T-helper 2 cell (primary cell): ENCODE data around the gene BAIAP2L2.
"Not testable (repeated sequence)": the region's sequence is repeated elsewhere in the genome, so short reads cannot be mapped to it uniquely, and the experiment has no call there.

Experiments
- DNase-seq, 5 experiments: peaks; one replicate each; pipeline versions ENCODE4 v3.0.0 to v3.0.0-alpha.2; 2012 to 2022

Gene BAIAP2L2

DNA sequence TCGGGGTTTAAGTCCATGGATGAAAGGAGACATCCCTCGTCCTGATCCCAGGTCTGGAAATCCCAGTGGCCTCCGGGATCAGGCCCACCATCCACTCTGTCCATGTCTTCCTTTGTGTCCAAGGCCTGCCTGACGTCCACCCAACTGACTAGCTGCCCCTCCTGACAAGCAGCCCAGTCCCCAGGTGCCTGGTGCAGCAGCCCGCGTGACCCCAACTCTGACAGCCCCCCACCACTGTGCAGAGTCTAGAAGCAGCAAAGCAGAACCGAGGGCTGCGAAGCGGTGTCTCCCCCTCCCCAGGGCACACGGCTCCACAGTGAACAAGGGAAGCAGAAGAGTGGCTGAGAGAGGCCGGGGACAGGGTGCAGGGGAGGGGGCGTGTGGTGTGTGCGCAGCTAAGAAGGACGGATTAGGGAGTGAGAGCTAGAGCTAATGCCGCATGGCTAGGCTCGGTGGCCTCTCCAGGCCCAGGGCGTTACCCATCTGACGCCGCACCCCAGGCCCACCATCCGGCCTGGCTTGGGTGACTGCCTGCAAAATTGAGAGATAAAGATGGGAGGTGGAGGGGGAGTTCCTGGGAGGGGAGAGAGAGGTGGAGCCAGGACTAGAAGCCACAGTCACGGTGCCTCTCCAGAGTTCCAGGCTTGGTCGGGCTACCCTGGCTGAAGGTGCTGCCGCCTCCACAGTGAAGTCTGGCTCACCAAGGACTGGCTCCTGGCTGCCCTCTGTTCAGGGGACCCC lies 16.6 kb upstream of the BAIAP2L2 start:
- DNase-seq = no peak

- DNase-seq = no peak
Measured at GRCh38 chr22:38125751-38126201, 15.3 kb upstream of the BAIAP2L2 start.

DNA sequence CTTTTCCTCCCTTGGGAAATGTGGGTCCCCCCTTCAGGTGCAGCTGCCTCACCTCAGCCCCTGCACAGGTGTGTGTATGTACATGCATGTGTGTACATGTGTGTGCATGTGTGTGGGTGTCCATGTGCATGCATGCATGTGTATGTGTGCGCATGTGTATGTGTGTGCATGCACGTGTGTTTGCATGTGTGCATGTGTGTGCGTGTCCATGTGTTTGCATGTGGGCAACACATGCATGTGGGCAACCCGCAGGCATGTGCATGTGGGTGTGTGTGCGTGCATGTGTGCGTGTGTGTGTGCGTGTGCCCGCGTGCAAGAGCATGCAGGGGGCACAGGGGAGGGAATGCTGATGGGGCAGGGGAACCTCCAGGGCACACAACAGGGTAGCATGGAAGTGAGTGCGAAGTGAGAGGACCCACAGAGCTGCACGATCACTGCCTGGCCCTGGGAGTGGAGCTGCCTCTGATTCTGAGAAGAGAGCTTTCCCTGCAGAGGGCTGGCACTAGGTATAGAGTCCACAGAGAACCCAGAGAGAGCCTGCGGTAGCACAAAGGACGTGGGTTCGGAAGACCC lies 14.6 kb upstream of the BAIAP2L2 start:
- DNase-seq = no peak

DNA sequence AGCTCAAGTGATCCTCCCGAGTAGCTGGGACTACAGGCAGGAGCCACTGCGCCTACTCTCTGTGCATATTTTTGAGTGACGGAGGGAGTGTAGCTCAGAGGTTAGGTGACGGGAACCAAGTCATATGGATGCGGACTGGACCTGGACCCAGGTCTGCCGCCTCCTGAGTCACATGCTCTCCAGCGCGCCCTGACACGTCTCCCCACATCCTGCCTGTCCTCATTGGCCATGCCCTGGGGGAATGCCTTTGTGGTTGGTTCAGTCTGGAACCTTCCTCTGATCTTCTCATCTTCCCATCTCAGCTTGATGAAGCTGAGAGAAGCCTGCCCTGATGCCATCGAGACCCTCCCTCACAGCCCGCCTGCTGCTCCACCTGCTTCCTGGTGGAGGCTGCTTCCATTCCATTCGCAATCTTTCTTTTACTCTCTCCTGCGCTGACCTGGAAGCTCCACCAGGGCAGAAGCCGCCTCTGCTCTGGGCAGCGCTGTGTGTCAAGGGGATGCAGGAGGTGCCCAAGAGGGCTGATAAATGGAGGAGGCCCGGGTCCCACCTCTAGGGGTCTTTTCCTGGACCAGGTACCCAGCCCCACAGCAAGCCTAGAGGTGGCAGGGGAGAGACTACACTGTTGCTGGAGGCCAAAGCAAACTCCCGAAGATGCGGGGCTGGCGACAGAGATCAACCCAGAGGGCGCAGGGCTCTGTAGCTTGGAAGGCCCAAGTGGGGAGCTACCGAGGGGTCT lies 13.9 kb upstream of the BAIAP2L2 start:
- no peak for DNase-seq

DNA sequence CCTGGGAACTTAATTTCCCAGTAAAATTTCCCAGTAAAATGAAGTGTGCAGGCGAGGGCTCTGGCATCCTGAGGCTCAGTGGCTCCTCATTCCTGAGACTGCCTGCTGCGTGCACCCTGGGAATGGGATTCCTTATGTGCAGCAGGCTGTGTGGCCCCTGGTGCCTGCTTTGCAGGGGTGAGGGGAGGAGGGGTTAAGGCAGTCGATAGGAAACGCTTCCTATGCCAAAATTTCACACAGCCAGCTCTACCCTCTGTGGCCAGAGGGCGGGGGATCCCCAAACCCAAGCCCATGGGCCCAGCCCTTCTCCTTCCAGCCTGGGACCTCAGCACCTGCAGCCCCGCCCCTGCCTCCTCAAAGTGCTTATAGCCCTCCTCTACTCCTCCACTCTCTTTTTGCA lies 12.1 kb upstream of the BAIAP2L2 start:
- no peak for DNase-seq

DNA sequence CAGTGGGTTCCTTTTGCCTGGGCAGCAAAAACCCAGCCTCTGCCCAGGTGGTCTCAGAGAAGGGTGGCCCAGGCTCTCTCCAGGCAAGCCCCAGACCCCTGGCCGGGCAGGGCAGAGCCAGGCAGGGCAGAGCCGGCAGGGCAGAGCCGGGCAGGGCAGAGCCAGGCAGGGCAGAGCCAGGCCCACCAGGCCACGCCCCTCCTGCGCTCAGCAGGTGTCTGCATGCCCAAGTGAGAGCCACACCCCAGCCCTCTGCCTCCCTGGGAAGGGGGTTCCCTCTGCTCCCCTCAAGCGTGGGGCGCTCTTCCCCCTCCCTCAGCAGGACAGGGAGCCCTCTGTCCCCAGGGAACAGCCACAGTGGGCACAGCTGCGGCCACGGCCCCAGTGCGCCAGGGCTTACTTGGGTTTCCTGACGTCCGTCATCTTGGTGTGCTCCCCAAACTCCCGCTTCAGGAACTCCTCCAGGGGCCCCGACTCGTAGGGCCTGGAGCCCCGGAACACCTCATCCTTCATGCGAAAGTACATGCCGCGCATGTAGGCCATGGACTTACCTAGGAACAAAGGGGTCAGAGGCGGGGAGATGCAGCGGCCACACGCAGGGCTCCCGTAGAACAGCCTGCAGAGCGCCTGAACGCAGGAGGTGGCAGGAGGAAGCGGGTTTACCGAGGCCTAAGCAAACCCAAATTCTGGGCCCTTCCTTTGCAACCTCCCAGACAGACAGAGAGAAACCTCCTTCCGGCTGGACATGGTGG lies 10.1 kb upstream of the BAIAP2L2 start:
- DNase-seq = no peak

DNA sequence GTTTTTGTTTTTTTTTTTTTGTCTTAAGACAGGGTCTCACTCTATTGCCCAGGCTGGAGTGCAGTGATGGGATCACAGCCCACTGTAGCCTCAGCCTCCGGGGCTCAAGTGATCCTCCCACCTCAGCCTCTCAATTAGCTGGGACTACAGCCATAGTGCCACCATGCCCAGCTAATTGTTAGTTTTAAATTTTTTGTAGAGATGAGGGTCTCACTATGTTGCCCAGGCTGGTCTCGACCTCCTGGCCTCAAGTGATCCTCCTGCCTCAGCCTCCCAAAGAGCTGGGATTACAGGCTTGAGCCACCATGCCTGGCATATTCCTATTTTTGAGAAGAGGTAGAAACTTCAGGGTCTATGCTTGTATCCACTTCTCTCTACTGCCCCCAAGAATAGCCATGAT lies 8.3 kb upstream of the BAIAP2L2 start:
- DNase-seq = not testable (repeated sequence)

DNA sequence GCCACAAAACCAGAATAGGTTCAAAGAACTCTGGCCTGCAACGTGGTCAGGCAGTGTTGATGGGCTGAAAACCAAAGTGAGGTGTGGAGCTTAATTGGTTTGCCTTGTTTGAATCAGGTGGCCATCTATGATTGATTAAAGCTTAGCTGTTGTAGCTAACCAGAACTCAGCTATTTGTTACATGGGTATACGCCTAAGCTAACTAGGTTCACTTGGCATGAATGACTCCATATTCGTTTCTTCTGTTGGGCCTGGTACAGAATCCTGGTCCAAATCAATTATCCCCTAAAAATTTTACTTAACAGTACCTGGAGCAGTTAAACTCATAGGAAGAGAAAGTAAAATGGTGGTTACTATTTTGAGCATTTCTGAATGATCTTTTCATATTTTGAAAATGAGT lies 7.7 kb upstream of the BAIAP2L2 start:
- DNase-seq = no peak

- not testable (repeated sequence) for DNase-seq
Measured at GRCh38 chr22:38117556-38117955, 7.1 kb upstream of the BAIAP2L2 start.

DNA sequence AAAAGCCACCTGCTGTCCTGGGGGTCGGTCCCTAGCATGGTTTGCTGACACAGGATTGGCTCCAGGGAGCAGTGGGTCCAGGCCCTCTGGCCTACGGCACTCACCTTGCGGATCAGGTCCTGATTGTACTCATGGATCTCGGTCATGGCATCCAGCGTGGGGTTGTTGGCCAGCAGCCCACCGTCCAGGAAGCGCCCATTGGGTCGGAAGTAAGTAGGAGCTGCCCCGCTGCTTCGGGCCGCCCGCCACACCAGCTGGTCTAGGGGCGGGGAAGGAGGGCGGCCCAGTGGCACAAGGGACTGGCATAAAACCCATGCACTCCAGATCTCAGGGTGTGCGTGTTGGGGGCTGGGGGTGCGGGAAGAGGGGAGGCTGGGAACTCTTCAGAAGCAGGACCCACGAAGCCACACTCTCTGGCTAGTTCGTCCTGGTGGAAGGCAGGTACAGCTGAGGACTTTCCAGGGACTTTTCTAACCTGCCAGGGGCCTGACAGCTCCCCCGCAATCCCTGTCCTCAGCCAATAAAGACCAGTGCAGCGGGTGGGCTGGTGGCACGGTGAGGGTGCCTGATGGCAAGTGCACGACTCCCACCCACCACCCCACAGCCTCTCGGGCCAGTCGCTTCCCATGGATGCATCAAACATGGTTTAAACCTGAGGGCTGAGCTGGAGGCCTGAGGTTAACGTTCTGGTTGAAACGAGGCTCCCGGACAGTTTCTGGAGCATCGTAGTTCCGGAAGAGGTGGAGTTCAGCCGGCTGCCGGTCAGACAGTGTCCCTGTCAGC lies 5.1 kb upstream of the BAIAP2L2 start:
- DNase-seq = no peak

GRCh38 chr22:38114484-38115398 lies 4.3 kb upstream of the BAIAP2L2 start:
- peak; percentile 45 to 77 (median 53) for DNase-seq

DNA sequence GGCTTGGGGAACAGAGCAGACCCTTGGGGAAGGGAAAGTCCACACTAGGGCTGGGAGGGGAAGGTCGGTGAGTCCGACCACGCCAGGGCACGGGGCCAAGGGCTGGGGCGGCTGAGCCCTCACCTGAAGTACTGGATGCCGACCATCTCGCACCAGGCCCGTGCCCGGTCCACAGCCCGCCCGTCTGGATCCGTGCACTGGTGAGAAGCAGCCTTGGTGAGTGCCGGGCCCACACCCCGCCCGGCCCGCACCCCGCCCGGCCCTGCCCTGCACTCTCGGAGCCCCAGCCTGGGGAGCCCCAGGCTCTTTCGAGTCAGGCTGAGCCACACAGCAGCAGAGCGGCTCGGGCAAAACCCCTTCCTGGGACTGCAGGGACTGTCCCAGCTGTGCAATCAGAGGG lies 1.9 kb upstream of the BAIAP2L2 start:
- no peak for DNase-seq

DNA sequence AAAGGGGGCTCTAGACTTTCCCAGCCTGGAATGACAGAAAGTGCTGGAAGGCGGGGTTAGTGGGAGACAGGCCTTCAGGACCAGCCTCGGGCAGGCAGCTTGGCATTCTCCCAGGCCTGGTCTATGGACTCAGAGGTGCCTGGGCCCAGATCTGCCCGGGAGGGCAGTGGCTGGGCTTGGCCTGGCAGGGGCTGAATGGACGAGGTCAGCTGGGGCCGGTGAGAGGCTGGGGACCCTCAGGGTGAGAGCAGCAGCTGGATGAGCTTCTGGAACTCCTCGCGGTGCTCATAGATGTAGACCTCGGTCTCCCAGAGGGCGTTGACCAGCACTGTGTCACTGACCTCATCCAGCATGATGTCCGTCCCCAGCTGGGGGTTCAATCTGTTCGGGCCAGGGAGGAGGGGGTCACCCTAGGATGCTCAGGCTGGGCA lies 1.5 kb upstream of the BAIAP2L2 start:
- no peak for DNase-seq

- DNase-seq = no peak
Measured at GRCh38 chr22:38110863-38111852, 674 bp upstream of the BAIAP2L2 start.

DNA sequence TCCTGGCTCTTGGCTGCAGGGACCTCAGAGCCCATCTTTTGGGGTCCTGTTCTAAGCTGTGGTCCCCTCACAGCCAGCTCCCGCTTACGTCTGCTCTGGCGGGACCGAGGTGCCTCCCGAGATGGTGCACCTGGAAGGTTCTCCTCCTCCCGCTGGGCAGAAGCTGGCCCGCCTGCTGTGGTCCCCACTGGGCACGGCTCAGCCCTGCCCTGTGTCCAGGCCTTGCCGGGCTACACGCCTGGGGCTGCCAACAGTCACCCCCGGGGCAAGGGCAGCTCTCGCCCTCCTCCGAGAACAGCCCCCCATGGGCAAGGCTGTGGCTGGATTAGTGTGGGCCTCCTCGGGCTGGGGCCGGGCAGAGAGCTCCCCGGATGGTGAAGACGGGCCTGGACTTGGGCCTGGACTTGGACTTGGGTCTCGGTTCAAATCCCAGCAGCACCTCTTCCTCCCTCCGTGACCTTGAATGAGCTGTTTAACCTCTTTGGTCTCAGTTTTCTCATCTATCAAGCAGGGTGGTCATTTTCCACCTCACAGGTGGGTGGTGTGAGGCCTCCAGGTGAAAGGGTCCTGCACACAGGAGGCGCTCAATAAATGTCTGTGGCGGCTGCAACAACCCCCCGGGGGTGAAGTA lies 998 bp downstream of the BAIAP2L2 start:
- peak in 2 of 5 experiments; percentile 20 for DNase-seq

DNA sequence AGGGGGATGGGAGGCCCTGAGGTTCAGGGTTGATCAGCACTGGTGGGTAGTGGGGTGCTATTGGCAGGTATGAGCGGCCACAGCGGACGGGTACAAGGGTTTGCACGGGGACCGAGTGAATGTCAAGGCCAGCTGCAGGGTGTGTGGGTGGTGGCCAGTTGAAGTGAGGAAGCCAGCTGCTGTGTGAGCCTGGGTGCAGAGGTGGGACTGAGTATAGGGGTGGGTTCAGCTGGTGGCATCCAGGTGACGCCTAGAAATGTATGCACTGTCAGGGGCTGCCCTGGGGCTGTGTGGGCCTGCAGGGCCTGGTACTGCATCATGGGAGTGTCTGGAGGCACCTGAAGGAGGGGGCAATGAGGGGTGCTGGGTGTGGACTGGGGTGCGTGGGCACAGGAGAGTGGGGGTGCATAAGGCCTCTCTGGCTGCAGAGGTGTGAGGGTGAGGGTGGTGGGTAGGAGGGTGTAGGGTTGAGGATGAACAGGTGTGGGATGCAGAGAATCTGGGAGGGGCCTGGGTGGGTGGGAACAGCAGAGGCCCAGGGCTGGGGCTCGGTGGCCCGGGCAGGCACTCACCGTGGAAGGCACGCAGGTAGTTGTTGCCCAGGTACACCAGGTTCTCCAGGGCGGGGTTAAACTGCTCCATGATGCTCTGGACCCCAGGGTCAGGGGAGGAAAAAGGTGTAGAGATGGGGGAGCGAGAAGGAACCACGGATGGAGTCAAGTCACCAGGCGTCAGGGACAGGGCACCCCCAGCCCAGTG lies 1.7 kb downstream of the BAIAP2L2 start:
- no peak for DNase-seq

- DNase-seq = no peak
Measured at GRCh38 chr22:38107692-38108515, 2.6 kb downstream of the BAIAP2L2 start.
